ENCODE data around the gene THSD7A. TPM values are rescaled to one million over a fixed set of nuclear protein-coding genes. Genes with fewer than 3 reads are reported as not detected.

THSD7A gene
- total RNA-seq: 1 to 10 TPM in 1 of 3 donors, under 1 TPM in 1, not detected in 1; 0.29 to 8.6 TPM
- total RNA-seq (2013): not detected

GRCh38 chr7:11831736-11832495 lies at the start of gene THSD7A:
Gene THSD7A, minus strand, starts transcription at chr7:11832198. Its CDS starts 252 bp downstream, at chr7:11831946.
- H3K36me3 ChIP-seq (ENCODE audit: control insufficient read depth, insufficient read depth, low read length): no peaks in the 10 kb centered on the region
- no peaks in the 10 kb centered on the region for H3K9me3 ChIP-seq (ENCODE audit: control insufficient read depth, insufficient read depth, low read length)
- Mint-ChIP-seq H3K9me3 (peaks cover 3 to 5% of the 10 kb centered on the region in 2 donors), H3K4me3 (no peak within 1 kb of the TSS), H3K27ac (no peak within 1 kb of the TSS), H3K27me3 (ENCODE audit: low read depth in 2 of 2) (peaks cover 0 to 18% of the 10 kb centered on the region in 2 donors), H3K36me3 (peaks cover 6% of the 10 kb centered on the region), H3K4me1 (no peaks in the 10 kb centered on the region)
- peak in 2 of 3 donors; percentile 38 to 57 for ATAC-seq
- no peak within 1 kb of the TSS for H3K4me3 ChIP-seq (ENCODE audit: low read length)
- H3K4me1 ChIP-seq (ENCODE audit: control insufficient read depth, insufficient read depth, low read length): no peaks in the 10 kb centered on the region
- no peak for DNase-seq
- 8% methylated on average over 62 of the region's 62 CpGs for WGBS (ENCODE audit: insufficient coverage)
- H3K27me3 ChIP-seq (ENCODE audit: control insufficient read depth, insufficient read depth, low read length): peaks cover 13% of the 10 kb centered on the region
- no peak within 1 kb of the TSS for H3K27ac ChIP-seq (ENCODE audit: low read length)
- TF ChIP-seq CTCF (IDR thresholded peaks at IDR 0.05): no peak
- intact Hi-C loops (cut with micrococcal nuclease): no loop called here

DNA sequence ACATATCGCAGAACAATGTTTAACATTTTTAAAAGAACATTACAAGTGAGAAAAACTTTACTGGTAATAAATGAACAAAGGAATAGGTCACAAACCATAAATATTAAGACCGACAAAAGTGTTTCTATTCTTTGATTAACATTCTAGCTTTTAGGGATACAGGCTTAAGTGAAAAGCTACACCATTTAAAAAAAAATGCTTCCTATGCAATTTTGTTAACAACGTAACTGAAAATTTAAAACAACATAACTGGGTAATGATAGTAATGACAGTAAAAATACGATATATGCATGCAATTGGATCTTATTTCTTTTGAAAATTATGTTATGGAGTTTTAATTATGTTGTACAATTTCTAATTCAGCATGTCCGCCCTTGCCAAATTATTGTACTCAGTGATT lies 49.7 kb upstream of the THSD7A start:
- H3K27ac ChIP-seq (ENCODE audit: low read length): no peak overlapping the region
- H3K4me3 ChIP-seq (ENCODE audit: low read length): no peak overlapping the region
- H3K9me3 ChIP-seq (ENCODE audit: control insufficient read depth, insufficient read depth, low read length): no peaks in the 10 kb centered on the region
- DNase-seq (no peak), ATAC-seq (no peak)
- H3K36me3 ChIP-seq (ENCODE audit: control insufficient read depth, insufficient read depth, low read length): no peaks in the 10 kb centered on the region
- TF ChIP-seq CTCF (IDR thresholded peaks at IDR 0.05): no peak
- H3K9me3 Mint-ChIP-seq: peaks cover 18 to 22% of the 10 kb centered on the region in 2 donors
- intact Hi-C loops (cut with micrococcal nuclease): no loop called here
- H3K4me3 Mint-ChIP-seq: no peak overlapping the region
- no peaks in the 10 kb centered on the region for H3K4me1 ChIP-seq (ENCODE audit: control insufficient read depth, insufficient read depth, low read length)
- no peaks in the 10 kb centered on the region for H3K27me3 ChIP-seq (ENCODE audit: control insufficient read depth, insufficient read depth, low read length)
- H3K27ac Mint-ChIP-seq: no peak overlapping the region
- no peaks in the 10 kb centered on the region for H3K4me1 Mint-ChIP-seq
- 90% methylated on average over 1 of the region's 5 CpGs for WGBS (ENCODE audit: insufficient coverage)
- H3K36me3 Mint-ChIP-seq: no peaks in the 10 kb centered on the region
- H3K27me3 Mint-ChIP-seq (ENCODE audit: low read depth in 2 of 2): no peaks in the 10 kb centered on the region

- peaks cover 3 to 8% of the 10 kb centered on the region in 2 donors for H3K9me3 Mint-ChIP-seq
- no CpG with 5 or more reads among the region's 1 CpG for WGBS (ENCODE audit: insufficient coverage)
- H3K27ac Mint-ChIP-seq: no peak overlapping the region
- no peaks in the 10 kb centered on the region for H3K4me1 Mint-ChIP-seq
- no peaks in the 10 kb centered on the region for H3K27me3 Mint-ChIP-seq (ENCODE audit: low read depth in 2 of 2)
- ATAC-seq (no peak), DNase-seq (no peak)
- no peaks in the 10 kb centered on the region for H3K4me1 ChIP-seq (ENCODE audit: control insufficient read depth, insufficient read depth, low read length)
- H3K4me3 Mint-ChIP-seq: no peak overlapping the region
- no peak overlapping the region for H3K4me3 ChIP-seq (ENCODE audit: low read length)
- no peaks in the 10 kb centered on the region for H3K27me3 ChIP-seq (ENCODE audit: control insufficient read depth, insufficient read depth, low read length)
- H3K36me3 ChIP-seq (ENCODE audit: control insufficient read depth, insufficient read depth, low read length): no peaks in the 10 kb centered on the region
- no peaks in the 10 kb centered on the region for H3K9me3 ChIP-seq (ENCODE audit: control insufficient read depth, insufficient read depth, low read length)
- intact Hi-C loops (cut with micrococcal nuclease): no loop called here
- TF ChIP-seq CTCF (IDR thresholded peaks at IDR 0.05): no peak
- H3K27ac ChIP-seq (ENCODE audit: low read length): no peak overlapping the region
- H3K36me3 Mint-ChIP-seq: no peaks in the 10 kb centered on the region
These were observed 43.6 kb upstream of the THSD7A start for GRCh38 chr7:11875635-11876034.

DNA sequence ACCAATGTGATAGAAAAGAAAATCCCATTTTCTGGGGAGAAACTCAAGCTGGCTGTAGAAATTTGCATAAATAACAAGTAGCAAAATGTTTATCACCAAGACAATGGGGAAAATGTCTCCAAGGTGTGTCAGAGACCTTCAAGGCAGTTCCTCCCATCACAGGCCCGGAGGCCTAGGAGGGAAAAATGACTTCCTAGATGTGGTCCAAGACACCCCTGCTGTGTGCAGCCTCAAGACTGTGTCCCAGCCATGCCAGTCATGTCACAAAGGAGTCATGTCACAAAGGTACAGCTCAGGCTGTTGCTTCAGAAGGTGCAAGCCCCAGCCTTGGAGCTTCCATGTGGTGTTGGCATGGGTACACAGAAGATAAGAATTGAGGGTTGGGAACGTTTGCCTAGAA lies 33.7 kb upstream of the THSD7A start:
- WGBS (ENCODE audit: insufficient coverage): 60% methylated on average over 2 of the region's 2 CpGs
- Mint-ChIP-seq H3K4me3 (no peak overlapping the region), H3K9me3 (peaks cover 7 to 26% of the 10 kb centered on the region in 2 donors), H3K27me3 (ENCODE audit: low read depth in 2 of 2) (no peaks in the 10 kb centered on the region), H3K4me1 (no peaks in the 10 kb centered on the region), H3K27ac (no peak overlapping the region), H3K36me3 (peaks cover 6% of the 10 kb centered on the region)
- no peak for DNase-seq
- H3K4me3 ChIP-seq (ENCODE audit: low read length): no peak overlapping the region
- no peak overlapping the region for H3K27ac ChIP-seq (ENCODE audit: low read length)
- intact Hi-C loops (cut with micrococcal nuclease): no loop called here
- H3K9me3 ChIP-seq (ENCODE audit: control insufficient read depth, insufficient read depth, low read length): no peaks in the 10 kb centered on the region
- no peak for TF ChIP-seq CTCF (IDR thresholded peaks at IDR 0.05)
- no peaks in the 10 kb centered on the region for H3K36me3 ChIP-seq (ENCODE audit: control insufficient read depth, insufficient read depth, low read length)
- H3K27me3 ChIP-seq (ENCODE audit: control insufficient read depth, insufficient read depth, low read length): no peaks in the 10 kb centered on the region
- ATAC-seq: no peak
- H3K4me1 ChIP-seq (ENCODE audit: control insufficient read depth, insufficient read depth, low read length): no peaks in the 10 kb centered on the region

Data from natural killer cell (primary cell).